GM19240 (cell line): Measurements from ENCODE around the gene ZNF331.

ENCODE experiments used
- DNase-seq: peaks from one replicate; pipeline ENCODE4 v3.0.0; 2011; ENCODE audit warnings: low spot score; ENCODE audit not compliant: insufficient read length

ZNF331 gene

GRCh38 chr19:53626486-53626885 is 88.5 kb downstream of the ZNF331 start:
- DNase-seq: no peak

GRCh38 chr19:53626976-53627375 is 89.0 kb downstream of the ZNF331 start:
- no peak for DNase-seq
